GM18870 (cell line): ENCODE results near the gene GADD45G.

Experiments used
- ATAC-seq: cut with Tn5 transposase; IDR thresholded peaks from one replicate; pipeline ENCODE4 v1.9.1; 2021; ENCODE audit warnings: moderate library complexity; ENCODE audit not compliant: unreplicated experiment

The GADD45G gene

GRCh38 chr9:89648247-89649000, 43.6 kb downstream of the GADD45G start:
- ATAC-seq: no peak

GRCh38 chr9:89649039-89649691, 44.4 kb downstream of the GADD45G start:
- no peak for ATAC-seq

DNA sequence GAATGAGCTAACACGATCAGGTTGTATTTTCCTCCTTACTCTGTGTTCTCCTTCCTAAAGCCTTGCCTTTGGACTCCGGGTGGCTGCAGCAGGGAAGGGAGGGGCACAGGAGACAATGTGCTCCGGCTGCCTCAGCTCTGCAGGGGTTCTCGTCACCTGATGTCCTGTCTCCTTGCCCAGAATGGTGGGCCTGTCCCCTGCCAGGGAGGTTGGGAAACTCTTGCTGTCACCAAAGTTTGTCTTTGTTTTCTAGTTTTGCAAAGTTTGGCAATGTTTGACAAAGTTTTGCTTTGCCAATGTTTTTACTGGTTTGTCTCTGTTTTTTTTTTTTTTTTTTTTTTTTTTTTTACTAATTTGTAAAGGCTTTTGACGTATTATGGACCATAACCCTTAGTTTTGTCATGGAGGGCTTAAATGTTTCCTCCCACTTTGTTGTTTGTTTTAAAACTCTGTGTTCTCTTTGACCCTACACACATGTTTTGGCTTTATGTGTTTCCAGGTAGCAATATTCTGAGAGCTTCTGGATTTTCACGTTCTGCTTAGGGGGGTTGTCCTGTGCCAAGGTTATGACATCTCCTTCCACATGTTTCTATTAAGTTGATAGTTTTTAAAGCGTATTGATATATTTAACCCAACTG, 49.3 kb downstream of the GADD45G start:
- ATAC-seq: no peak

DNA sequence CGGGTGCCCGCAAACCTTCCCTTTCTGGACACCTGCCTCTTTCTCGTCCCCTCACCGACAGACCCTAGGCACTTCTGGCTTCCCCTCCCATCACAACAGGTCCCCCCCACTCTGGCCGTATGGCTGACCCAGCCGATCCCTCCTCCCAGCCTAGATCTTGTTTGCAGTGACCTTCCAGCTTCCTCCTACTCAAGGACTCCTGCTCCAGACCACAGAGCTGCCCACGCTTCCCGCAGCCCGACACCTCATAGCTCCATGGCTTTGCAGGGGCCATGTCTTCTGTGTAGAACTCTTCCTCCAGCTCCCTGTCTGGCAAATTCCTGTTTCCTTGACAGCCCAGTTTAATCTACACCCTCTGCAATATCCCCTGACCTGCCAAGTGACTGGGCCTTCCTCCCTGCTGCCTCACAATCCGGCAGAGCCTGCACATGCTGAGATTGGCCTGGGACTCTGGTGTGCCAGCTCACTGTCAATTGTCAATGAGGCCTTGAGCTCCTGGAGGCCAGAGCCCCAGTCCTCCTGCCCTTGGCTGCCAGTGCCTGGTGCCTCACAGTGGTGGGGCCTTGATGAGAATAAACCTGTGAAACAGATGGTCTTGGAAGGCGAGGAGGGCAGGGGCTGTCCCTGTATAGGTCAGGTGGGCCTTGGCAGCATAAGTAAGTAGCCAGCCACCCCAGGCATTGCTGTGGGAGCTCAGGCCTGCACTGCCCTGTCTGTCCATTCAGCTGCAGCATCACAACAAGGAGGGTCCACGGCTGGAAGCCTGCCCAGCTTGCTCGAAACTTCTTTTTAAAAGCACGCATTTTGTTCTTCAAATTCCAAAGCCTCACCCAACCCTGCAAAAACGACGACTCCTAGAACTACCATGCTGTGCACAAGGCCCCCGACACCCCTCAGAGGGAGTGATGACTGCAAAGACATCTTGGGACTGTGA, 50.5 kb downstream of the GADD45G start:
- ATAC-seq: no peak
